Measurements from ENCODE around the gene CAND1. TPM values are rescaled to one million over a fixed set of nuclear protein-coding genes. Genes with fewer than 3 reads are reported as not detected.
A peak's percentile ranks its signal among the peaks of the same experiment; 100 is the strongest.

CAND1 gene
- total and polyA plus RNA-seq, 8 donors, result 117 to 188 (median 175) TPM

GRCh38 chr12:67268335-67268895 lies 743 bp upstream of the CAND1 start:
- Histone ChIP-seq H3K4me3 (peak overlapping the region; percentile 75 to 85), H3K4me1 (peaks cover 19 to 39% of the 10 kb centered on the region in 2 donors), H3K27me3 (no peaks in the 10 kb centered on the region), H3K27ac (peak overlapping the region; percentile 99), H3K36me3 (no peaks in the 10 kb centered on the region), H3K9me3 (no peaks in the 10 kb centered on the region)
- intact Hi-C loops (cut with DNase I), result no loop called here
- TF ChIP-seq CTCF (IDR thresholded peaks at IDR 0.05), result no peak
- ATAC-seq, result peak; percentile 88
- peak in 3 of 4 donors; percentile 81 to 97 (median 91) for DNase-seq

GRCh38 chr12:67269633-67270573 lies 745 bp downstream of the CAND1 start:
- no peaks in the 10 kb centered on the region for H3K9me3 ChIP-seq
- ATAC-seq (peak; percentile 25), DNase-seq (peak; percentile 52 to 87 (median 62))
- peaks cover 19 to 50% of the 10 kb centered on the region in 2 donors for H3K4me1 ChIP-seq
- H3K27me3 ChIP-seq, result no peaks in the 10 kb centered on the region
- TF ChIP-seq CTCF (IDR thresholded peaks at IDR 0.05), result no peak
- H3K4me3 ChIP-seq, result peak overlapping the region; percentile 75 to 85
- no peaks in the 10 kb centered on the region for H3K36me3 ChIP-seq
- intact Hi-C loops (cut with DNase I), result no loop called here
- peak overlapping the region; percentile 99 for H3K27ac ChIP-seq

GRCh38 chr12:67270622-67271021 lies 1.5 kb downstream of the CAND1 start:
- peaks cover 19 to 57% of the 10 kb centered on the region in 2 donors for H3K4me1 ChIP-seq
- intact Hi-C loops (cut with DNase I), result no loop called here
- H3K36me3 ChIP-seq, result no peaks in the 10 kb centered on the region
- H3K27me3 ChIP-seq, result no peaks in the 10 kb centered on the region
- ATAC-seq, result no peak
- H3K4me3 ChIP-seq, result peak overlapping the region; percentile 75 to 85
- H3K9me3 ChIP-seq, result no peaks in the 10 kb centered on the region
- no peak for DNase-seq
- H3K27ac ChIP-seq, result peak overlapping the region; percentile 99
- no peak for TF ChIP-seq CTCF (IDR thresholded peaks at IDR 0.05)

- Histone ChIP-seq H3K36me3 (no peaks in the 10 kb centered on the region), H3K4me3 (no peak overlapping the region), H3K27me3 (no peaks in the 10 kb centered on the region), H3K27ac (no peak overlapping the region), H3K9me3 (no peaks in the 10 kb centered on the region), H3K4me1 (peaks cover 19 to 71% of the 10 kb centered on the region in 2 donors)
- DNase-seq (no peak), ATAC-seq (no peak)
- TF ChIP-seq CTCF (IDR thresholded peaks at IDR 0.05), result no peak
- intact Hi-C loops (cut with DNase I), result no loop called here
These were observed 2.8 kb downstream of the CAND1 start for GRCh38 chr12:67271976-67272375.

GRCh38 chr12:67274186-67274585 lies 5.0 kb downstream of the CAND1 start:
- ATAC-seq (no peak), DNase-seq (no peak)
- no peak overlapping the region for H3K27ac ChIP-seq
- no peak for TF ChIP-seq CTCF (IDR thresholded peaks at IDR 0.05)
- H3K9me3 ChIP-seq, result no peaks in the 10 kb centered on the region
- no peaks in the 10 kb centered on the region for H3K36me3 ChIP-seq
- peaks cover 14 to 62% of the 10 kb centered on the region in 2 donors for H3K4me1 ChIP-seq
- H3K4me3 ChIP-seq, result no peak overlapping the region
- no peaks in the 10 kb centered on the region for H3K27me3 ChIP-seq
- intact Hi-C loops (cut with DNase I), result no loop called here
